Smooth muscle cell (in vitro differentiated cells): ENCODE results near the gene STRN3. TPM values are rescaled to one million over a fixed set of nuclear protein-coding genes. Genes with fewer than 3 reads are reported as not detected.
A peak's percentile ranks its signal among the peaks of the same experiment; 100 is the strongest.

Experiments used
- DNase-seq: peaks from one replicate; lab custom pipeline; 2025; ENCODE audit not compliant: unreplicated experiment; lab: John Stamatoyannopoulos, UW
- H2AFZ ChIP-seq: fragments of 200-600 bp; sonication (generic); 2 replicates; pipeline ENCODE4 v1.6.0; 2016; ENCODE audit warnings: antibody characterized with exemption, low read depth, mild to moderate bottlenecking
- H3F3A ChIP-seq: fragments of 200-600 bp; sonication (generic); 2 replicates; pipeline ENCODE4 v1.6.0; 2017; ENCODE audit warnings: antibody characterized with exemption, low read depth
- H3K27ac ChIP-seq: fragments of 200-600 bp; sonication (generic); 2 replicates; pipeline ENCODE4 v1.5.1; 2016; ENCODE audit warnings: low read depth, mild to moderate bottlenecking
- H3K27me3 ChIP-seq: fragments of 200-600 bp; sonication (generic); 2 replicates; pipeline ENCODE4 v1.6.1; 2016; ENCODE audit warnings: low read depth, mild to moderate bottlenecking
- H3K36me3 ChIP-seq: fragments of 200-600 bp; sonication (generic); 2 replicates; pipeline ENCODE4 v1.5.1; 2016; ENCODE audit warnings: low read depth
- H3K4me1 ChIP-seq: fragments of 200-600 bp; sonication (generic); 2 replicates; pipeline ENCODE4 v1.5.1; 2016; ENCODE audit warnings: low read depth
- H3K4me2 ChIP-seq: fragments of 200-600 bp; sonication (generic); 2 replicates; pipeline ENCODE4 v1.6.0; 2016; ENCODE audit warnings: mild to moderate bottlenecking
- H3K4me3 ChIP-seq: fragments of 200-600 bp; sonication (generic); 2 replicates; pipeline ENCODE4 v1.5.1; 2016; ENCODE audit warnings: mild to moderate bottlenecking
- H3K79me2 ChIP-seq: fragments of 200-600 bp; sonication (generic); 2 replicates; pipeline ENCODE4 v1.6.0; 2016; ENCODE audit warnings: low read depth, mild to moderate bottlenecking
- H3K9ac ChIP-seq: fragments of 200-600 bp; sonication (generic); 2 replicates; pipeline ENCODE4 v1.6.0; 2016; ENCODE audit warnings: low read depth
- H3K9me3 ChIP-seq: fragments of 200-600 bp; sonication (generic); replicated peaks from 2 replicates; pipeline ENCODE4 v1.5.1; 2016; ENCODE audit warnings: low read depth
- H4K20me1 ChIP-seq: fragments of 200-600 bp; sonication (generic); 2 replicates; pipeline ENCODE4 v1.6.0; 2016; ENCODE audit warnings: low read depth
- WGBS: methylation state at CpG from one replicate; pipeline ENCODE4 v1.1.7; 2016; ENCODE audit warnings: low lambda C conversion rate; 5-methylcytosine and 5-hydroxymethylcytosine counted together
- polyA plus RNA-seq: library from polyadenylated mRNA; unstranded; fragments of >200 nt; fragmentation: Nextera tagmentation; extraction: Ambion mirVana; gene quantifications from 2 replicates; pipeline ENCODE4 v1.2.1, GENCODE V29; 2016
- total RNA-seq: library from RNA; depleted of rRNA; stranded (reverse); fragments of >200 nt; gene quantifications from 2 replicates; pipeline ENCODE4 v1.2.3, GENCODE V29; 2014
- TF ChIP-seq, protein P1 (sequence below): fragments of 200-600 bp; sonication (generic); IDR thresholded peaks from 2 replicates; pipeline ENCODE4 v1.5.1; 2017; ENCODE audit warnings: borderline replicate concordance, mild to moderate bottlenecking, antibody characterized with exemption; ENCODE audit not compliant: insufficient read depth, poor library complexity, severe bottlenecking

Gene STRN3
- total and polyA plus RNA-seq, 2 experiments from 2014 or later = 6.8 to 43.6 TPM

DNA sequence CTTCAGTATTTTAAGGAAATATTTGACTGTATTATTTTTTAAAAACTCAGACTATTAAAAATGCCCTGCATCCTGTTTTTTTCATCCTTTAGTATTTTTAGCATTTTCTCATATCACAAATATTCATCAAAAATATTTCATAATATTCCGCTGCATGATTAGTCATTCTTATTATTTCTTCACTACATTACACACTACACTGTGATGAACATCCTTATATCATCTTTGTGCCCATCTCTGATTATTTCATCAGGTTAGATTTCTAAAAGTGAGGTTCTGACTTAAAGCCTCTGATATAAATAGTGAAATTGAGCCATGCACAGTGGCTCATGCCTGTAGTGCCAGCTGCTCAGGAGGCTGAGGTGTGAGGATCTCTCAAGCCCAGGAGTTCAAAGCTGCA lies 143.7 kb downstream of the STRN3 start:
- Histone ChIP-seq H3K79me2 (no peaks in the 10 kb centered on the region), H3K9ac (no peak overlapping the region), H3K27ac (no peak overlapping the region), H3K9me3 (no peaks in the 10 kb centered on the region), H3K4me2 (no peak overlapping the region), H3F3A (no peaks in the 10 kb centered on the region), H2AFZ (no peak overlapping the region), H4K20me1 (no peaks in the 10 kb centered on the region), H3K27me3 (peaks cover 5% of the 10 kb centered on the region), H3K4me3 (no peak overlapping the region), H3K4me1 (no peaks in the 10 kb centered on the region), H3K36me3 (no peaks in the 10 kb centered on the region)
- WGBS = 93% methylated on average over 1 of the region's 1 CpG
- TF ChIP-seq, protein P1, sequence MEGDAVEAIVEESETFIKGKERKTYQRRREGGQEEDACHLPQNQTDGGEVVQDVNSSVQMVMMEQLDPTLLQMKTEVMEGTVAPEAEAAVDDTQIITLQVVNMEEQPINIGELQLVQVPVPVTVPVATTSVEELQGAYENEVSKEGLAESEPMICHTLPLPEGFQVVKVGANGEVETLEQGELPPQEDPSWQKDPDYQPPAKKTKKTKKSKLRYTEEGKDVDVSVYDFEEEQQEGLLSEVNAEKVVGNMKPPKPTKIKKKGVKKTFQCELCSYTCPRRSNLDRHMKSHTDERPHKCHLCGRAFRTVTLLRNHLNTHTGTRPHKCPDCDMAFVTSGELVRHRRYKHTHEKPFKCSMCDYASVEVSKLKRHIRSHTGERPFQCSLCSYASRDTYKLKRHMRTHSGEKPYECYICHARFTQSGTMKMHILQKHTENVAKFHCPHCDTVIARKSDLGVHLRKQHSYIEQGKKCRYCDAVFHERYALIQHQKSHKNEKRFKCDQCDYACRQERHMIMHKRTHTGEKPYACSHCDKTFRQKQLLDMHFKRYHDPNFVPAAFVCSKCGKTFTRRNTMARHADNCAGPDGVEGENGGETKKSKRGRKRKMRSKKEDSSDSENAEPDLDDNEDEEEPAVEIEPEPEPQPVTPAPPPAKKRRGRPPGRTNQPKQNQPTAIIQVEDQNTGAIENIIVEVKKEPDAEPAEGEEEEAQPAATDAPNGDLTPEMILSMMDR = no peak
- DNase-seq = no peak

DNA sequence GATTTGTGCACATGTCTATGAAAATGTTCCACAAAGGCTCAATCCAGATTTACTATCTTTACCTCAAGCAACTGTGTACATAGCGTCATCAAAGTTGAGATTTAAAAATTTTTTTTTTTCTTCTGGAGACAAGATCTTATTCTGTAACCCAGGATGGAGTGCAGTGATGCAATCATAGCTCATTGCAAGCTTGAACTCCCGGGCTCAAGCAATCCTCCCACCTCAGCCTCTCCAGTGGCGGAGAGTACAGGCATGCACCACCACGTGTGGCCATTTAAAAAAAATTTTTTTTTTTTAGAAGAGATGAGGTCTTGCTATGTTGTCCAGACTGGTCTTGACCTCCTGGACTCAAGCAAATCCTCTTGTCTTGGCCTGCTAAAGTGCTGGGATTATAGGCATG lies 149.5 kb downstream of the STRN3 start:
- Histone ChIP-seq H3K4me2 (no peak overlapping the region), H3K27me3 (peaks cover 58% of the 10 kb centered on the region), H2AFZ (no peak overlapping the region), H3K4me3 (no peak overlapping the region), H3K36me3 (no peaks in the 10 kb centered on the region), H4K20me1 (no peaks in the 10 kb centered on the region), H3K9me3 (no peaks in the 10 kb centered on the region), H3F3A (no peaks in the 10 kb centered on the region), H3K9ac (no peak overlapping the region), H3K27ac (no peak overlapping the region), H3K4me1 (peaks cover 4% of the 10 kb centered on the region), H3K79me2 (no peaks in the 10 kb centered on the region)
- TF ChIP-seq, protein P1 = no peak
- WGBS = 76% methylated on average over 4 of the region's 4 CpGs
- no peak for DNase-seq

DNA sequence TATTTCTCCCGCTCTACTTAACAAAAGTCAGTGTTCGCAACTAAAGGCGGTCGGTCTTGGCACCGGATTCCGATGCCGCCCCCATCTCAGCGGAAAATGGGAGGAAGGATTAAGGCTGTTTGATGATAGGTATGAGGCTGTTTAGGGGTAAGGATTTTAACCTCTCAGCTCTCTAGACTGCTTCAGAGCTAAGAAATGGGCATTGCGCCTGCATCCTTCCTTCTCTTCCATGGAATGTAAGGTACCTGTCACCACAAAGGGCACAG lies 150.5 kb downstream of the STRN3 start:
- Histone ChIP-seq H3K9ac (no peak overlapping the region), H3K4me2 (peak overlapping the region; percentile 94), H3K79me2 (no peaks in the 10 kb centered on the region), H2AFZ (no peak overlapping the region), H3K9me3 (no peaks in the 10 kb centered on the region), H3K27me3 (peaks cover 62% of the 10 kb centered on the region), H3K27ac (no peak overlapping the region), H4K20me1 (no peaks in the 10 kb centered on the region), H3K4me3 (no peak overlapping the region), H3F3A (no peaks in the 10 kb centered on the region), H3K36me3 (no peaks in the 10 kb centered on the region), H3K4me1 (peaks cover 4% of the 10 kb centered on the region)
- TF ChIP-seq, protein P1 = no peak
- no peak for DNase-seq
- 18% methylated on average over 9 of the region's 9 CpGs for WGBS

DNA sequence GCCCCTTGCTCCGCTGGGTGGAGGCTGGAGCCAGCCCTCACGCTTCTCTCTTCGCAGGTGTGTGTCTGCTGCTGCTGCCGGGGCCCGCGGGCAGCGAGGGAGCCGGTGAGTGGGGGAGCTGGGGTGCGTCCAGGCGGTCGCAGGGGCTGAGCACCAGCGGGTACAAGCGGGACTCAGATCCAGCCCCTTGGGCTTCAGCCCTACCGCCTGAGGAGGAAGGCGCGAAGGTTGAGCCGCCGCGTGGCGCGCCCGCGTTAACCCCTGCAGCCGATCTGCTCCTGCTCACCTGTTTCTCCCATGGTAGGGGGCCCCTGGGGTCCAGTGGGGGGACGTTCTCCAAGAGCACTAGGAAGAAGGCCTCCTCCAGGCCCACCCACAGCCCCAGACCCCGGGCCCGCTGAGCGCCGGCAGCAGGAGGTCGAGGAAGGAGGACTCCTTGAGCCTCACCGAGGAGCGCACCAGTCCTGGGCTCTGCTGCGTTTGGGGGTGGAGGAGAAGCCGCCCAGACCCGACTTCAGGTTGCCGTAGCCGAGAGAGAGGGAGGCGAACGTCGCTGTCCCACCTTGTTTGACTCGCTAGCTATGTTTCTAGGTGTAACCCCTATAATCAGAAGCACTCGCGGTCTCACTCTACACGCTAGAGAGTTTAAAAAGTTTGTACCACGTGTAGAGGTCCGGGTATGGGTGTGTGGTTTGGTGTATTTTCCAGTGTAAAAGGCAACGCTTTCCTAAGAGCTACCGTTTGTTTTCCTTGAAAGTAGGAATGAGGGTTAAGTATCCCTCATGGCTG lies 151.0 kb downstream of the STRN3 start:
- no peak overlapping the region for H3K27ac ChIP-seq
- peak overlapping the region; percentile 94 for H3K4me2 ChIP-seq
- peak overlapping the region; percentile 60 for H3K4me3 ChIP-seq
- H3K27me3 ChIP-seq = peaks cover 67% of the 10 kb centered on the region
- H3K79me2 ChIP-seq = no peaks in the 10 kb centered on the region
- H3F3A ChIP-seq = no peaks in the 10 kb centered on the region
- DNase-seq = no peak
- peaks cover 4% of the 10 kb centered on the region for H3K4me1 ChIP-seq
- TF ChIP-seq, protein P1 = no peak
- no peak overlapping the region for H2AFZ ChIP-seq
- H3K36me3 ChIP-seq = no peaks in the 10 kb centered on the region
- WGBS = 3% methylated on average over 43 of the region's 48 CpGs
- H3K9ac ChIP-seq = no peak overlapping the region
- H3K9me3 ChIP-seq = no peaks in the 10 kb centered on the region
- H4K20me1 ChIP-seq = no peaks in the 10 kb centered on the region
